Activated CD8-positive, alpha-beta memory T cell treated with anti-CD3 and anti-CD28 coated beads for 24 hours (primary cell): ENCODE results near the gene HOXD4.

Source experiments
- DNase-seq: peaks from one replicate; pipeline ENCODE4 v3.0.0-alpha.2; 2020

Gene HOXD4

GRCh38 chr2:176172895-176173566, 21.7 kb downstream of the HOXD4 start:
- no peak for DNase-seq

- no peak for DNase-seq
These were observed 22.4 kb downstream of the HOXD4 start for GRCh38 chr2:176173567-176174381.

- DNase-seq: no peak
These were observed 23.1 kb downstream of the HOXD4 start for GRCh38 chr2:176174382-176174823.

- no peak for DNase-seq
These were observed 23.7 kb downstream of the HOXD4 start for GRCh38 chr2:176174824-176175708.

GRCh38 chr2:176175709-176176607, 24.6 kb downstream of the HOXD4 start:
- no peak for DNase-seq

- DNase-seq: no peak
These were observed 26.3 kb downstream of the HOXD4 start for GRCh38 chr2:176177580-176178037.

GRCh38 chr2:176178038-176178756, 26.8 kb downstream of the HOXD4 start:
- DNase-seq: no peak

- no peak for DNase-seq
These were observed 27.5 kb downstream of the HOXD4 start for GRCh38 chr2:176178757-176179295.

- no peak for DNase-seq
These were observed 30.2 kb downstream of the HOXD4 start for GRCh38 chr2:176181551-176181950.

- DNase-seq: no peak
These were observed 31.3 kb downstream of the HOXD4 start for GRCh38 chr2:176182671-176183070.

GRCh38 chr2:176184749-176185148, 33.4 kb downstream of the HOXD4 start:
- DNase-seq: no peak

GRCh38 chr2:176186024-176186423, 34.7 kb downstream of the HOXD4 start:
- no peak for DNase-seq

GRCh38 chr2:176187200-176187898, 36.0 kb downstream of the HOXD4 start:
- DNase-seq: no peak

GRCh38 chr2:176187899-176188773, 36.8 kb downstream of the HOXD4 start, which contains the start of gene HOXD1:
Gene HOXD1, plus strand, starts transcription at chr2:176188668. Its CDS starts 134 bp downstream, at chr2:176188802.
- no peak for DNase-seq

- peak; percentile 60 for DNase-seq
These were observed 37.7 kb downstream of the HOXD4 start for GRCh38 chr2:176188774-176189680.

- DNase-seq: no peak
These were observed 38.6 kb downstream of the HOXD4 start for GRCh38 chr2:176189681-176190641.

- DNase-seq: no peak
These were observed 41.0 kb downstream of the HOXD4 start for GRCh38 chr2:176192351-176192750.
